Measurements from ENCODE around the gene PEAK1. TPM values are rescaled to one million over a fixed set of nuclear protein-coding genes. Genes with fewer than 3 reads are reported as not detected.

The PEAK1 gene
- total RNA-seq: 69.8 TPM

GRCh38 chr15:77419836-77420609 lies at the start of gene PEAK1:
Gene PEAK1 (minus strand): TSS chr15:77420104. CDS start chr15:77181926, 238,178 bp downstream.

GRCh38 chr15:77420610-77421369 lies 886 bp upstream of the PEAK1 start, which contains the start of gene HMG20A:
Gene HMG20A (plus strand): TSS chr15:77420888. CDS start chr15:77458408, 37,520 bp downstream.

GRCh38 chr15:77070495-77071304 lies 349.2 kb downstream of the PEAK1 start, which contains the start of gene TSPAN3:
Gene TSPAN3 (minus strand): TSS chr15:77071109. CDS start chr15:77070954, 155 bp downstream.

Other genes starting within 250 kb of the PEAK1 start
- 44.6 TPM for gene HMG20A, start 784 bp upstream of the PEAK1 start, total RNA-seq
- gene LINGO1, start 212.8 kb upstream of the PEAK1 start, total RNA-seq: 8.5 TPM